OCI-LY3 (cell line): ENCODE measurements around the gene RAI1.

Experiments
- H2AFZ ChIP-seq: fragments of 200-600, 300-600 bp; shearing (Covaris generic); 2 replicates; pipeline ENCODE4 v1.6.0; 2014; ENCODE audit warnings: antibody characterized with exemption, low read depth, low read length
- H3K27ac ChIP-seq: fragments of 200-600, 300-600 bp; sonication (generic); 2 replicates; pipeline ENCODE4 v1.5.1; 2014; ENCODE audit warnings: mild to moderate bottlenecking, low read length, moderate library complexity, mixed read lengths
- H3K27me3 ChIP-seq: fragments of 200-600, 300-600 bp; sonication (generic); 2 replicates; pipeline ENCODE4 v1.6.1; 2014; ENCODE audit warnings: low read depth, low read length, mixed read lengths
- H3K36me3 ChIP-seq: fragments of 200-600, 300-600 bp; sonication (generic); replicated peaks from 2 replicates; pipeline ENCODE3; 2014; ENCODE audit warnings: low read depth, low read length, mixed read lengths
- H3K4me1 ChIP-seq: fragments of 300-600, 200-600 bp; sonication (generic); 2 replicates; pipeline ENCODE4 v1.6.1; 2014; ENCODE audit warnings: low read length, mixed read lengths
- H3K4me2 ChIP-seq: fragments of 200-600, 300-600 bp; sonication (generic); 2 replicates; pipeline ENCODE4 v1.6.1; 2014; ENCODE audit warnings: low read length, mixed read lengths
- H3K4me3 ChIP-seq: fragments of 300-600, 200-600 bp; sonication (generic); 2 replicates; pipeline ENCODE4 v1.5.1; 2014; ENCODE audit warnings: antibody characterized with exemption, mild to moderate bottlenecking, low read length, moderate library complexity
- H3K79me2 ChIP-seq: fragments of 300-600, 200-600 bp; shearing (Covaris generic); 2 replicates; pipeline ENCODE4 v1.6.1; 2014; ENCODE audit warnings: mild to moderate bottlenecking, low read length, mixed read lengths
- H3K9ac ChIP-seq: fragments of 300-600, 200-600 bp; shearing (Covaris generic); 2 replicates; pipeline ENCODE4 v1.6.0; 2014; ENCODE audit warnings: mild to moderate bottlenecking, low read length, moderate library complexity
- H3K9me3 ChIP-seq: fragments of 200-600, 300-600 bp; shearing (Covaris generic); 2 replicates; pipeline ENCODE4 v1.6.1; 2014; ENCODE audit warnings: low read length, mixed read lengths; ENCODE audit not compliant: insufficient read depth
- H4K20me1 ChIP-seq: fragments of 200-600, 300-600 bp; sonication (generic); 2 replicates; pipeline ENCODE4 v1.6.1; 2016; ENCODE audit warnings: low read length, mixed read lengths; ENCODE audit not compliant: insufficient read depth
- EZH2phosphoT487 ChIP-seq: fragments of 200-600 bp; shearing (Covaris generic); IDR thresholded peaks from 2 replicates; pipeline ENCODE4 v1.6.1; 2018; ENCODE audit warnings: antibody characterized with exemption, mixed run types, low read depth
- TF ChIP-seq, protein P1 (sequence below): fragments of 200-600, 300-600 bp; sonication (generic); IDR thresholded peaks from 2 replicates; pipeline ENCODE4 v1.5.1; 2014; ENCODE audit warnings: antibody characterized with exemption, low read length, low read depth

Gene RAI1

DNA sequence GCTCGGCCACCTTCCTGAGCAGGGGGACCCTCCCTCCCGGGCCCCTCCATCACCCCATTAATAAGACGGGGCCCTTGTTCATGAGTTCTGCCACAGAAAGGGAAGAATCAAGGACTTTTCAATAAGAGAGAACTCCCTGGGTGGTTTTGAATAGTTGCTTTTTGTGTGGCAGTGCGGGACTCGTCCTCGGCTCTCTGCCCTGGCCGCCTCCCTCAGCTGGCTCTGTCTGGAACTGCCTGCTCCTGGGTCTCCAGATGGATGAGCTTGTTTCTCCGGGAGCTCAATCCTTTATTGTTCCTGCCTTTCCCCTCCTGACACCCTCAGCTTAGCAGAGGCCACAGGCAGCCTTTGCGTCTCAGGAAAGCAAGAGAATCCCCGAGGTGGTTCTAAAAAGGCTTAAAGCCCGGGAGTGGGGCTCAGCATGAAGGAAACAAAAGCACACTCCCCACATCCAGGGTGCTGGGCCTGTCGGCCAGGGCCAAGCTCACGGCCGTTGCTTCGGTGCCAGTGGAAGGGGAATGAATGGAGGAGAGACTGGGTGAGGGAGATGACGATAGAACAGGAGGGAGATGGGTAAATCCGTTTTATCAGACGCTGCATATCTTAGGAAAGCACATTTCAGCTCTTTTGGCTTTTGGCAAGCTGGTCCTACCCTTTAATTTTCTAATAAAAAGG lies 60.2 kb downstream of the RAI1 start:
- no peaks in the 10 kb centered on the region for H3K79me2 ChIP-seq
- no peaks in the 10 kb centered on the region for H3K36me3 ChIP-seq
- no peak overlapping the region for H3K27ac ChIP-seq
- no peak for TF ChIP-seq EZH2phosphoT487
- TF ChIP-seq, protein P1, sequence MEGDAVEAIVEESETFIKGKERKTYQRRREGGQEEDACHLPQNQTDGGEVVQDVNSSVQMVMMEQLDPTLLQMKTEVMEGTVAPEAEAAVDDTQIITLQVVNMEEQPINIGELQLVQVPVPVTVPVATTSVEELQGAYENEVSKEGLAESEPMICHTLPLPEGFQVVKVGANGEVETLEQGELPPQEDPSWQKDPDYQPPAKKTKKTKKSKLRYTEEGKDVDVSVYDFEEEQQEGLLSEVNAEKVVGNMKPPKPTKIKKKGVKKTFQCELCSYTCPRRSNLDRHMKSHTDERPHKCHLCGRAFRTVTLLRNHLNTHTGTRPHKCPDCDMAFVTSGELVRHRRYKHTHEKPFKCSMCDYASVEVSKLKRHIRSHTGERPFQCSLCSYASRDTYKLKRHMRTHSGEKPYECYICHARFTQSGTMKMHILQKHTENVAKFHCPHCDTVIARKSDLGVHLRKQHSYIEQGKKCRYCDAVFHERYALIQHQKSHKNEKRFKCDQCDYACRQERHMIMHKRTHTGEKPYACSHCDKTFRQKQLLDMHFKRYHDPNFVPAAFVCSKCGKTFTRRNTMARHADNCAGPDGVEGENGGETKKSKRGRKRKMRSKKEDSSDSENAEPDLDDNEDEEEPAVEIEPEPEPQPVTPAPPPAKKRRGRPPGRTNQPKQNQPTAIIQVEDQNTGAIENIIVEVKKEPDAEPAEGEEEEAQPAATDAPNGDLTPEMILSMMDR, result no peak
- no peaks in the 10 kb centered on the region for H4K20me1 ChIP-seq
- no peak overlapping the region for H3K4me3 ChIP-seq
- no peaks in the 10 kb centered on the region for H3K9me3 ChIP-seq
- H3K4me2 ChIP-seq, result no peak overlapping the region
- H2AFZ ChIP-seq, result no peak overlapping the region
- no peaks in the 10 kb centered on the region for H3K4me1 ChIP-seq
- no peak overlapping the region for H3K9ac ChIP-seq
- H3K27me3 ChIP-seq, result no peaks in the 10 kb centered on the region

DNA sequence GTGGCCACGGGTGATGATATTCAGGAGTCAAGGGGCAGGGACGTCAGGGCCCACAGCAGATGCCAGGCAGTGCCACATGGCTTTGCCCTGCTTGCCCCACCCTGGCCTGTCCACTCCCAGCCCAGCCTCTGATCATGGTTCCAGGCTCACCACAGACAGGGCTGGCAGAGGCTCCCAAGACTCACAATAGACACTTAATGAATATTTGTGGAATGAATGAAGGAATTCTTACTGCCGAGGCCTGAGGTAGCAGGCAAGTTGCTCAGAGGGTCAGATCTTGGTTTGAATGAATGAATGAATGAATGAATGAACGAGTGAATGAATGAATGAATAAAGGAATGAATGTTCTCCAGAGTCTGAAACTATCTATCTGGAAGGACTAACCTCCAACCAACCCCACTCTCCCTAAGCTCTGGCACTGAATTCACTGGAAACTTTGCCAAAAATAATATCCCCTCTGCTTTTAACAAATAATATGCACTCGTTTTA lies 60.9 kb downstream of the RAI1 start:
- no peak overlapping the region for H3K4me3 ChIP-seq
- H3K4me2 ChIP-seq, result no peak overlapping the region
- H3K4me1 ChIP-seq, result no peaks in the 10 kb centered on the region
- H3K79me2 ChIP-seq, result no peaks in the 10 kb centered on the region
- no peak overlapping the region for H2AFZ ChIP-seq
- H4K20me1 ChIP-seq, result no peaks in the 10 kb centered on the region
- no peaks in the 10 kb centered on the region for H3K36me3 ChIP-seq
- no peaks in the 10 kb centered on the region for H3K9me3 ChIP-seq
- no peak for TF ChIP-seq EZH2phosphoT487
- TF ChIP-seq, protein P1, result no peak
- H3K27ac ChIP-seq, result no peak overlapping the region
- H3K27me3 ChIP-seq, result no peaks in the 10 kb centered on the region
- no peak overlapping the region for H3K9ac ChIP-seq

DNA sequence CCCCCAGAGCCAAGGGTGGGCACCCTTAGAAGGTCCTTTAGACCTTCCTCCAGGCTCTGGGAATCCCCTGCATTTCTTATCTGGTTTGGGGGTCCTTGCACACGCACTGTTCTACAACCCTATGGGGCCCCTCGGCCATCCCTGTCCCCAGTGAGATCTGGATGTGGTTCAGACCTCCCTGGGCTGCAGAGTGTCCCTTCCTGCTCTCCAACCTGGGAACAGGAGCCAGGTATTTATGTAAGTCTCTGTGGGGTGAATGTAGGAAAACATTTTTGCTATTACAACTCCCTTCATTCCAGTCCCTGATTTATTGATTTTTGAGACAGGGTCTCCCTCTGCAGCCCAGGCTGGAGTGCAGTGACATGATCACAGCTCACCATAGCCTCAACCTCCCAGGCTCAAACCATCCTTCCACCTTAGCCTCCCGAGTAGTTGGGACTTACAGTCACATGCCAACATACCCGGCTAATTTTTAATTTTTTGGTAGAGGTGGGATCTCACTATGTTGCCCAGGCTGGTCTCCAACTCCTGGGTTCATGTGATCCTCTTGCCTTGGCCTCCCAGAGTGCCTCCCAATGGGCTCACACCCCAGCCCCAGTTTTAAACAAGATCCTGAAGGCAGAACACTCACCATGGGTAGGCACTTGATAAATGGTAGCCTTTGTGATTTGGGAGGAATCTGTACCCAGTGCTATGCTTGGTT lies 61.6 kb downstream of the RAI1 start:
- no peaks in the 10 kb centered on the region for H4K20me1 ChIP-seq
- no peaks in the 10 kb centered on the region for H3K4me1 ChIP-seq
- H3K27ac ChIP-seq, result no peak overlapping the region

More for the DNA sequence above, 61.6 kb downstream of the RAI1 start:
- Histone ChIP-seq H3K27me3 (no peaks in the 10 kb centered on the region), H2AFZ (no peak overlapping the region), H3K4me3 (no peak overlapping the region), H3K79me2 (no peaks in the 10 kb centered on the region), H3K9me3 (no peaks in the 10 kb centered on the region), H3K9ac (no peak overlapping the region), H3K36me3 (no peaks in the 10 kb centered on the region), H3K4me2 (no peak overlapping the region)
- TF ChIP-seq, protein P1, result no peak
- TF ChIP-seq EZH2phosphoT487, result no peak
